GM18517 (cell line): ENCODE results near the gene ADARB2.

Experiments
- ATAC-seq: cut with Tn5 transposase; IDR thresholded peaks from one replicate; pipeline ENCODE4 v1.9.1; 2021; ENCODE audit warnings: mild to moderate bottlenecking, moderate library complexity; ENCODE audit not compliant: unreplicated experiment

Gene ADARB2

GRCh38 chr10:1378473-1378872 is 358.9 kb downstream of the ADARB2 start:
- no peak for ATAC-seq

GRCh38 chr10:1377740-1378397 is 359.5 kb downstream of the ADARB2 start:
- no peak for ATAC-seq

DNA sequence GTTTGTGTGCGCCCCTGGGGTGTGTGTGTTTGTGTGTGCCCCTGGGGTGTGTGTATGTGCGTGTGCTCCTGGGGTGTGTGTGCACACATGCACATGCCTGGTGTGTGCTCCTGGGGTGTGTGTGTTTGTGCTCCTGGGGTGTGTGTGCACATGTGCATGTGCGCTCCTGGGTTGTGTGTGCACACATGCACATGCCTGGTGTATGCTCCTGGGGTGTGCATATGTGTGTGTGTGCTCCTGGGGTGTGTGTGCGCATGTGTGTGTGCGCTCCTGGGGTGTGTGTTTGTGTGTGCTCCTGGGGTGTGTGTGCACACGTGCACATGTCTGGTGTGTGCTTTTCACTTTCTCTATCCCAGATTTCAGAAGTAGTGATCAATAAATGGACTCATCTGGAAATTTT is 360.1 kb downstream of the ADARB2 start:
- no peak for ATAC-seq

GRCh38 chr10:1376384-1376945 is 360.9 kb downstream of the ADARB2 start:
- no peak for ATAC-seq

DNA sequence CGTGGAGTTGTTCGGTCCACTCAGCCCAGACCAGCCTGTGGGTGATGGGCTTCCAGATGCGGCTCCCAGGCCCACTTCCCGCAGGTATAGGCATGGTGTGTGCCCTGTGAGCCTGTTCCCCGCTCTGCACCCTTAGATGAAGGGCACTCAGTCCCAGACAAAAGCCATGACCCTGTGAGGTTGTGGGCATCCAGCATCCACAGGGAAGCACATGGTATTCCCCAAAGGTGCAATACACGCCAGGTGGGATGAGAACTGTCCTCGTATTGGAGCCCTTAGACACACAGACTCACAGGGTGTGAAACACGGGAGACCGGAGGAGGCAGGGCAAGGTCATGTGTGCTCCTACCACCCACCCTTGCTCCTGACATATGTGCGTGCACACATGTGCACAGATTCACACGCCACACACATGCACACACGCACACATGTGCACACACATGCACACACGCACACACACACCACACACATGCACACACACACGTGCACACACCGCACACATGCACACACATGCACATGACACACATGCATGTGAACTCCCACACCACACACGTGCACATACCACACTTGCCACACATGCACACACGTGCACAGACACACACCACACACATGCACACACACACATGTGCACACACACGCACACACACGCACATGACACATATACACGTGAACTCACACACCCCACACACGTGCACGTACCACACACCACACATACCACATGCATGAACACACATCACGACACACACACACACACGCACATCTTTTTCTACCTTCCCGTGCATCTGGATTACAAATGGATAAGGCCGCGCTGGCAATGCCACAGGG is 361.8 kb downstream of the ADARB2 start:
- ATAC-seq = no peak

DNA sequence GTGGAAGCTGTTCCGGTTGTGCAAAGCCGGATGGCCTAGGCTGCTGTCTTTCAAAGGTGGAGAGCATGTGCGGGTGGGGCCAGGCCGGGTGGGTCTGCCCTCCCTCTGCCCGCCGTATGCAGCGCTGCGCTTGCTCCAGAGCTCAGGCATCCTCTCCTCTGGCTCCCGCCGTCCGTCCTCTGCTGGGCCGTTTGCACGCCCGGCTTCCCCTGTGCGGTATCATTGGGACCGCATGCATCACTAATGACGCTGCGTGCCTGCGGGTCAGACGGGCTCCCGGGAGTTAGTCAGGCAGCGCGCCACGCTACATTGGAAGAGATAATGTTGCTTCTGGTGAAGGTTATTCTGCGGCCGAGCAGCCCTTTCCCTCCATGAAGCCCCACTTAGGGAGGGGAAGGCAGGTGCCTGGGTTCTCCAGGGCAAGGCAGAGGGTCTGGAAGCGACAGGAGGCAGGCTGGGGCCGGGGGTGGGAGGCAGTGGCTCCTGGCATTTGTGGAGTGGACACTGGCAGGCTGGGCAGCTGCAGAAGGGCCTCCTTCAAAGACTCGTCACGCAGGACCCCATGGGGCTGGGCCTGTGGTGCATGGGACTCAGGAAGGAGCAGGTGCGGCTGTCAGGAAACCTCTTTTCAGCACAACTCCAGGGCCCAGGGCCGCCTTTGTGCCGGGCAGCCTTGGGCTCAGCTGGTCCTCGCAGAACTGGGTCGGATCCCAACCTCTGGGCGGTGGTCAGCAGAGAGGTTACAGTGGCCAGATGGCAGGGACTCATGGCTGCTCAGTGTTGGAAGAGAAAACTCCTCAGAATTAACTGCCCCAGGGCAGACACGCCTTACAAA is 362.6 kb downstream of the ADARB2 start:
- no peak for ATAC-seq

GRCh38 chr10:1373287-1373686 is 364.0 kb downstream of the ADARB2 start:
- no peak for ATAC-seq

GRCh38 chr10:1372212-1372611 is 365.1 kb downstream of the ADARB2 start:
- ATAC-seq = no peak

DNA sequence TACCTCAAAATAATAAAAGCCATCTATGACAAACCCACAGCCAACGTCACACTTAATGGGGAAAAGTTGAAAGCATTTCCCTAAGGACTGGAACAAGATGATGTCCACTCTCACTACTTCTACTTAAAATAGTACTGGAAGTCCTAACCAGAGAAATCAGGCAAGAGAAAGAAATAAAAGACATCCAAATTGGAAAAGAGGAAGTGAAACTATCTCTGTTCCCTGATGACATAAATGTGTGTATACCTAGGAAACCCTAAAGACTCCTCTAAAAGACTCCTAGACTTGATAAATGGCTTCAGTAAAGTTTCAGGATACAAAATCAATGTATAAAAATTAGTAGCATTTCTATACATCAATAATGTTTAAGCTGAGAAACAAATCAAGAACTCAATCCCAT is 367.0 kb downstream of the ADARB2 start:
- no peak for ATAC-seq

DNA sequence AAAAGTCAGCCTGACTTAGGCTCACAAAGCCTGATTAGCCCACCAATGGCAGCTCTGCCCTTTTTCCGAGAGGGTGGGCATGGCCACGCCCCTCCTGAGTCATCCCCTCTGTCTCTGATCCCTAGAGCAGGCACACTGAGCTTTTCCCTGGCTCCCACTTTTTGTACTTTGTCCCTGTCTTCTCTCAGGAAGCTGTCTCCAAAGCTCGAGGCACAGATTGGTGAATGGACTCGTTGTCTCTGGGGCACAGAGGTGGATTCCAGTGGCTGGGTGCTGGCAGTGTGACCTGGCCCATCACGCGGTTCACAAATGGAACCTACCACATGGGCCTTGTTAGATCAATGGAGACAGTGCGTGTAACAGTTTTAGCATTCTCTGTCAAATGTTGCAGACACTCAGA is 367.7 kb downstream of the ADARB2 start:
- no peak for ATAC-seq

GRCh38 chr10:1369197-1369596 is 368.1 kb downstream of the ADARB2 start:
- no peak for ATAC-seq

- ATAC-seq = no peak
Observed at GRCh38 chr10:1368842-1369171, 368.5 kb downstream of the ADARB2 start.

GRCh38 chr10:1367938-1368841 is 369.1 kb downstream of the ADARB2 start:
- no peak for ATAC-seq

DNA sequence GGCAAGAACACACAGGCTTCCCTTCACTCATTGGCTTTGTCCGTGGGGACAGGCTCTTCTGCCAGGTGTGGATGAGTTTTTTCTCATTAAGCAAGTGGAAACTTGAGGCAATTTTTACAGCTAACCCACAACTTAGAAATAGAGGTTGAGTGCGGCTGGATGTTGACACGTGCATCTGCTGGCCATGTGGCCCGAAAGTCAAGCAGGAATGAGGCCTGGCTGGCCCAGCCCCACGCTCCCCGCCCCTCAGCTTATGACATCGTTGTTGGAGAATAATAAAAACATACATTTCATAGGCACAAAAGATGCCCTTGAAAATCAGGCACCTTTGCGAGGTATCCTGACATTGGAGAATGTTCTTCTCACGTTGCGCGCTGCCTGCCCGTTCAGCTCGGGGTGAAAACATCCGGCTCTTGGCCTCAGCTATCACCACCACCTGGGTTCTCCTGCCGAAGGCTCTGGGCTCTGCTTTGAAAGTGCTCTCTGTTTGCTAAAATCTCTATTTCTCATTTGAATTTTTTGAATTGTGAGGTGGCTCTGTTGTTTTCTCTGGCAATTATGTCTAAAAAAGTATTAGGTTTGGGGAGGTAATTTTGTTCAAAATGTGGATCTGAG is 370.4 kb downstream of the ADARB2 start:
- ATAC-seq = no peak

DNA sequence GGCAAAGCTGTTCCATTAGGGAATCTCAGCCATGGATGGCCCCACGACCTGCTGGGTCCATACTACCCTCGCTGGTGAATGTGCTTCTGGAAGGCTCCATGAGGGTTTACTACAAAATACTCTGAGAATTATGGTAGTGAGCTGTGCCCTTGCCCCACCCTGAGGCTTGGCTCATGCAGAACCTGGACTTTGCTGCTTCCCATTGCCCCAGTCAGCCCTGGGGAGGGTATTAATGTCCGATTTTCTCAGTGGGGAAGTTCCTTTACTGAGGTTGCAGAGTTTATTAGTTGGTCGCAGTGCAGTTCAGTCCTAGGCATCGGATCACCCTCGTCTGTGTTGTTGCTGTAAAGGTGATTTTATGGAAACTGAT is 371.0 kb downstream of the ADARB2 start:
- ATAC-seq = no peak

- no peak for ATAC-seq
Observed at GRCh38 chr10:1365540-1366321, 371.6 kb downstream of the ADARB2 start.

- ATAC-seq = no peak
Observed at GRCh38 chr10:1364151-1364910, 373.0 kb downstream of the ADARB2 start.

- no peak for ATAC-seq
Observed at GRCh38 chr10:1363446-1364121, 373.7 kb downstream of the ADARB2 start.
